SK-N-MC (cell line): Measurements from ENCODE around the gene CPLX4.

Source experiments
- DNase-seq: peaks from one replicate; pipeline ENCODE4 v3.0.0-alpha.2; 2011; ENCODE audit warnings: low read depth, low spot score
- H3K27ac ChIP-seq: fragments of 200-600 bp; sonication (generic); 2 replicates; pipeline ENCODE4 v1.5.1; 2016; ENCODE audit warnings: mixed run types
- H3K36me3 ChIP-seq: fragments of 200-600 bp; sonication (generic); 2 replicates; pipeline ENCODE4 v1.6.1; 2017; ENCODE audit warnings: antibody characterized with exemption, low read length, mixed read lengths; ENCODE audit not compliant: insufficient read depth
- H3K4me3 ChIP-seq: fragments of 200-600 bp; sonication (generic); 2 replicates; pipeline ENCODE4 v1.5.1; 2016
- H3K9ac ChIP-seq: fragments of 200-600 bp; sonication (generic); 2 replicates; pipeline ENCODE4 v1.8.0; 2017; ENCODE audit warnings: mixed run types, mixed read lengths; ENCODE audit not compliant: insufficient read length
- H3K9me3 ChIP-seq: fragments of 200-600 bp; sonication (generic); 2 replicates; pipeline ENCODE4 v1.6.1; 2017; ENCODE audit warnings: low read depth, mild to moderate bottlenecking, antibody characterized with exemption, low read length, moderate library complexity, mixed read lengths
- EZH2 ChIP-seq: fragments of 200-600 bp; sonication (generic); IDR thresholded peaks from one replicate; pipeline ENCODE4 v1.6.1; 2017; ENCODE audit warnings: antibody characterized with exemption
- FOXP2 ChIP-seq: optimal IDR thresholded peaks from 2 replicates; pipeline ENCODE3; 2011; ENCODE audit warnings: mild to moderate bottlenecking, moderate library complexity; ENCODE audit not compliant: insufficient read depth; ENCODE audit errors: extremely low read length, control extremely low read depth
- POLR2AphosphoS5 ChIP-seq: IDR thresholded peaks from 2 replicates; pipeline ENCODE4 v1.6.1; 2012; ENCODE audit warnings: mild to moderate bottlenecking, low read depth, low read length, borderline replicate concordance

CPLX4 gene

GRCh38 chr18:59352250-59352855 is 33.9 kb upstream of the CPLX4 start:
- H3K9ac ChIP-seq: no peak overlapping the region
- TF ChIP-seq POLR2AphosphoS5: no peak
- TF ChIP-seq EZH2: no peak
- TF ChIP-seq FOXP2: no peak
- no peak overlapping the region for H3K27ac ChIP-seq
- H3K4me3 ChIP-seq: no peak overlapping the region
- DNase-seq: no peak
- H3K36me3 ChIP-seq: peaks cover 91% of the 10 kb centered on the region
- no peaks in the 10 kb centered on the region for H3K9me3 ChIP-seq

GRCh38 chr18:59345556-59345955 is 27.1 kb upstream of the CPLX4 start:
- no peak for DNase-seq
- no peak overlapping the region for H3K9ac ChIP-seq
- no peak overlapping the region for H3K27ac ChIP-seq
- no peak overlapping the region for H3K4me3 ChIP-seq
- peaks cover 95% of the 10 kb centered on the region for H3K36me3 ChIP-seq
- H3K9me3 ChIP-seq: peaks cover 17% of the 10 kb centered on the region; the same call in 1 of the 2 replicates
- TF ChIP-seq FOXP2 (no peak), EZH2 (no peak), POLR2AphosphoS5 (no peak)

- H3K9me3 ChIP-seq: peaks cover 17% of the 10 kb centered on the region; the same call in 1 of the 2 replicates
- H3K4me3 ChIP-seq: no peak overlapping the region
- peaks cover 100% of the 10 kb centered on the region for H3K36me3 ChIP-seq
- no peak for TF ChIP-seq POLR2AphosphoS5
- no peak for TF ChIP-seq EZH2
- no peak for TF ChIP-seq FOXP2
- no peak overlapping the region for H3K9ac ChIP-seq
- no peak overlapping the region for H3K27ac ChIP-seq
- DNase-seq: no peak
Measured at GRCh38 chr18:59344996-59345395, 26.5 kb upstream of the CPLX4 start.

GRCh38 chr18:59343926-59344325 is 25.5 kb upstream of the CPLX4 start:
- Histone ChIP-seq H3K4me3 (no peak overlapping the region), H3K9me3 (peaks cover 17% of the 10 kb centered on the region; the same call in 1 of the 2 replicates), H3K27ac (no peak overlapping the region), H3K36me3 (peaks cover 100% of the 10 kb centered on the region), H3K9ac (no peak overlapping the region)
- TF ChIP-seq EZH2: no peak
- no peak for TF ChIP-seq FOXP2
- no peak for TF ChIP-seq POLR2AphosphoS5
- DNase-seq: no peak

GRCh38 chr18:59340817-59341216 is 22.4 kb upstream of the CPLX4 start:
- Histone ChIP-seq H3K9ac (no peak overlapping the region), H3K4me3 (no peak overlapping the region), H3K36me3 (peaks cover 87% of the 10 kb centered on the region), H3K27ac (no peak overlapping the region), H3K9me3 (peaks cover 17% of the 10 kb centered on the region; the same call in 1 of the 2 replicates)
- no peak for TF ChIP-seq EZH2
- no peak for TF ChIP-seq FOXP2
- TF ChIP-seq POLR2AphosphoS5: no peak
- no peak for DNase-seq

- H3K36me3 ChIP-seq: peaks cover 85% of the 10 kb centered on the region
- TF ChIP-seq EZH2: no peak
- no peak for TF ChIP-seq POLR2AphosphoS5
- TF ChIP-seq FOXP2: no peak
- H3K4me3 ChIP-seq: no peak overlapping the region
- DNase-seq: no peak
- peaks cover 17% of the 10 kb centered on the region; the same call in 1 of the 2 replicates for H3K9me3 ChIP-seq
- H3K9ac ChIP-seq: no peak overlapping the region
- H3K27ac ChIP-seq: no peak overlapping the region
Measured at GRCh38 chr18:59340312-59340711, 21.9 kb upstream of the CPLX4 start.

GRCh38 chr18:59332986-59333385 is 14.5 kb upstream of the CPLX4 start:
- H3K27ac ChIP-seq: no peak overlapping the region
- TF ChIP-seq EZH2: no peak
- TF ChIP-seq POLR2AphosphoS5: no peak
- no peak for TF ChIP-seq FOXP2
- peaks cover 77% of the 10 kb centered on the region for H3K36me3 ChIP-seq

GRCh38 chr18:59328683-59329082 is 10.2 kb upstream of the CPLX4 start:
- Histone ChIP-seq H3K9ac (no peak overlapping the region), H3K9me3 (no peaks in the 10 kb centered on the region), H3K36me3 (peaks cover 69% of the 10 kb centered on the region), H3K27ac (no peak overlapping the region), H3K4me3 (no peak overlapping the region)
- TF ChIP-seq EZH2 (no peak), POLR2AphosphoS5 (no peak), FOXP2 (no peak)
- DNase-seq: no peak

More at GRCh38 chr18:59332986-59333385, 14.5 kb upstream of the CPLX4 start:
- no peaks in the 10 kb centered on the region for H3K9me3 ChIP-seq
- H3K4me3 ChIP-seq: no peak overlapping the region
- no peak overlapping the region for H3K9ac ChIP-seq
- no peak for DNase-seq

GRCh38 chr18:59325965-59326364 is 7.5 kb upstream of the CPLX4 start:
- TF ChIP-seq EZH2 (no peak), FOXP2 (no peak), POLR2AphosphoS5 (no peak)
- H3K27ac ChIP-seq: no peak overlapping the region
- DNase-seq: no peak
- H3K9ac ChIP-seq: no peak overlapping the region
- no peak overlapping the region for H3K4me3 ChIP-seq
- H3K9me3 ChIP-seq: no peaks in the 10 kb centered on the region
- H3K36me3 ChIP-seq: peaks cover 45% of the 10 kb centered on the region
